ENCODE results near the gene FOXA2. TPM values are rescaled to one million over a fixed set of nuclear protein-coding genes. Genes with fewer than 3 reads are reported as not detected.

The FOXA2 gene
- total RNA-seq = not detected in 2 replicates

GRCh38 chr20:22584522-22584921 lies at the start of gene FOXA2:
TSS of gene FOXA2 (minus strand) at chr20:22584572. CDS start at chr20:22584278, 294 bp downstream.

Small RNA genes within 50 kb of the gene (small RNA-seq; reads per million reads assigned to genes)
- not detected for gene LINC00261

Data from thoracic aorta endothelial cell (primary cell).